H1 (cell line): Measurements from ENCODE around the gene CIC.

Experiments
- CBX8 ChIP-seq: fragments of 300-800, 300-1000 bp; sonication (generic); IDR thresholded peaks from 2 replicates; pipeline ENCODE4 v1.7.1; 2016; ENCODE audit warnings: low read depth, low read length, borderline replicate concordance
- NRF1 ChIP-seq: IDR thresholded peaks from 2 replicates; pipeline ENCODE4 v1.6.1; 2011; ENCODE audit warnings: mild to moderate bottlenecking, low read depth, low read length, improper control_type of control experiment
- YY1 ChIP-seq: IDR thresholded peaks from 2 replicates; pipeline ENCODE4 v1.6.1; 2011; ENCODE audit warnings: low read depth, mild to moderate bottlenecking, low read length
- TF ChIP-seq, protein P1 (sequence below), 3 experiments: IDR thresholded peaks; 1 replicate in 2 of 3; 2 replicates in 1 of 3; pipeline versions ENCODE4 v1.5.1 to v1.6.1; 2011; ENCODE audit warnings: low read length in 3 of 3, mild to moderate bottlenecking in 3 of 3, inconsistent platforms in 2 of 3, low read depth in 1 of 3, moderate library complexity in 1 of 3; ENCODE audit not compliant: insufficient read depth in 1 of 3; ENCODE audit errors: control extremely low read depth in 1 of 3
- TF ChIP-seq, protein P2 (sequence below): IDR thresholded peaks from 2 replicates; pipeline ENCODE4 v1.6.1; 2012; ENCODE audit warnings: inconsistent platforms

DNA sequence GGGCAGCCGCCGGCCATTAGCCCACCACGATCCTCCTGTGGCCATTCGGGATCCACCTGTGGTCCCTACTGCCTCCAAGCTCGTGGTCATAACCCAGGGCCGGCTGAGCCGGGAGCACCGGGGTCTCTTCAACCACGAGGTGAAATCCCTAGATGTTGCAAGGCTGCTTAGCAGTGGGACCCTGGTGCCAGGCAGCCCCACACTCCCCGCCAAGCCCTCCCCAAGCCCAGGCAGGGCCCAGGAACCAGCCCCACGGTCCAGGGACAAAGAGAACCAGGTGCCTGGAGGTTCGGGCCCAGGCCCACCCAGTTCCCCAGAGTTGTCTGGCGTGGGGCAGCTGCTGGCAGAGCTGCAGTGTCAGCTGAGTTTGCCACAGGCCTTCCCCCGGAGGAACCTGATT lies 40.6 kb downstream of the CIC start:
- TF ChIP-seq CBX8 (no peak), YY1 (no peak), NRF1 (no peak)
- TF ChIP-seq, protein P1, sequence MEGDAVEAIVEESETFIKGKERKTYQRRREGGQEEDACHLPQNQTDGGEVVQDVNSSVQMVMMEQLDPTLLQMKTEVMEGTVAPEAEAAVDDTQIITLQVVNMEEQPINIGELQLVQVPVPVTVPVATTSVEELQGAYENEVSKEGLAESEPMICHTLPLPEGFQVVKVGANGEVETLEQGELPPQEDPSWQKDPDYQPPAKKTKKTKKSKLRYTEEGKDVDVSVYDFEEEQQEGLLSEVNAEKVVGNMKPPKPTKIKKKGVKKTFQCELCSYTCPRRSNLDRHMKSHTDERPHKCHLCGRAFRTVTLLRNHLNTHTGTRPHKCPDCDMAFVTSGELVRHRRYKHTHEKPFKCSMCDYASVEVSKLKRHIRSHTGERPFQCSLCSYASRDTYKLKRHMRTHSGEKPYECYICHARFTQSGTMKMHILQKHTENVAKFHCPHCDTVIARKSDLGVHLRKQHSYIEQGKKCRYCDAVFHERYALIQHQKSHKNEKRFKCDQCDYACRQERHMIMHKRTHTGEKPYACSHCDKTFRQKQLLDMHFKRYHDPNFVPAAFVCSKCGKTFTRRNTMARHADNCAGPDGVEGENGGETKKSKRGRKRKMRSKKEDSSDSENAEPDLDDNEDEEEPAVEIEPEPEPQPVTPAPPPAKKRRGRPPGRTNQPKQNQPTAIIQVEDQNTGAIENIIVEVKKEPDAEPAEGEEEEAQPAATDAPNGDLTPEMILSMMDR (IDR thresholded peaks at IDR 0.05; ENCODE audit: control extremely low read depth in 1 of 3, insufficient read depth in 1 of 3, low read depth in 1 of 3, low read length in 3 of 3), result no peak
- TF ChIP-seq, protein P2, sequence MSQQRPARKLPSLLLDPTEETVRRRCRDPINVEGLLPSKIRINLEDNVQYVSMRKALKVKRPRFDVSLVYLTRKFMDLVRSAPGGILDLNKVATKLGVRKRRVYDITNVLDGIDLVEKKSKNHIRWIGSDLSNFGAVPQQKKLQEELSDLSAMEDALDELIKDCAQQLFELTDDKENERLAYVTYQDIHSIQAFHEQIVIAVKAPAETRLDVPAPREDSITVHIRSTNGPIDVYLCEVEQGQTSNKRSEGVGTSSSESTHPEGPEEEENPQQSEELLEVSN, result no peak
